ENCODE results near the gene PCNX2. TPM values are rescaled to one million over a fixed set of nuclear protein-coding genes. Genes with fewer than 3 reads are reported as not detected.

The PCNX2 gene
- total and polyA plus RNA-seq, 3 donors from 2014 or later = 8.4 to 28.9 (median 27.6) TPM

DNA sequence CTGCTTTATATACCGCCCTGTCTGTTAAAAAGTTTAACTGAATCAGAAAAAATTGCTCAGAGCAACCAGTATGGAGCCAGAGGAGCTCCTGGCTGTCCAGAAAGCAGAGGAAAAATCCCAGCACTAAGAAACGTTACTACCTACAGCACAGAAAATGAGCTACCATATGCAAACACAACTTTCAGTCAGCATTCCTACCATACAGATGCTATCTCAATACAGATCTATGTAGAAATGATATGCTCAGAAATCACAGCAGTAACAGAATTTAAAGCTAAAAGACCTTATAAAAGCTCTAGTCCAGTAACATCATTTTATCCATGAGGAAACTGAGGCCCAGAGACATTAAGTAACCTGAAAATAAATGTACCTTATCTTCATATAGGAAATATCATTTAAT lies 38.7 kb downstream of the PCNX2 start:
- no peak for DNase-seq
- intact Hi-C loops (cut with DNase I; ENCODE audit: low total_unique reads) = no loop called here
- Histone ChIP-seq H3K27ac (no peak overlapping the region), H3K27me3 (no peaks in the 10 kb centered on the region), H3K4me3 (no peak overlapping the region), H3K4me1 (no peaks in the 10 kb centered on the region), H3K9me3 (no peaks in the 10 kb centered on the region), H3K36me3 (ENCODE audit: low read depth, missing control alignments) (no peaks in the 10 kb centered on the region)
- TF ChIP-seq POLR2A (IDR thresholded peaks at IDR 0.05) (no peak), CTCF (IDR thresholded peaks at IDR 0.05) (no peak)
- WGBS, 2 donors = 84 to 94% methylated on average over 2 of the region's 2 CpGs

GRCh38 chr1:233256191-233256590 lies 39.3 kb downstream of the PCNX2 start:
- no peaks in the 10 kb centered on the region for H3K9me3 ChIP-seq
- H3K27ac ChIP-seq = no peak overlapping the region
- H3K4me3 ChIP-seq = no peak overlapping the region
- H3K4me1 ChIP-seq = no peaks in the 10 kb centered on the region
- DNase-seq = no peak
- WGBS, 2 donors = 84 to 95% methylated on average over 1 of the region's 1 CpG
- TF ChIP-seq POLR2A (IDR thresholded peaks at IDR 0.05) (no peak), CTCF (IDR thresholded peaks at IDR 0.05) (no peak)
- no peaks in the 10 kb centered on the region for H3K27me3 ChIP-seq
- no peaks in the 10 kb centered on the region for H3K36me3 ChIP-seq (ENCODE audit: low read depth, missing control alignments)
- intact Hi-C loops (cut with DNase I; ENCODE audit: low total_unique reads) = no loop called here

DNA sequence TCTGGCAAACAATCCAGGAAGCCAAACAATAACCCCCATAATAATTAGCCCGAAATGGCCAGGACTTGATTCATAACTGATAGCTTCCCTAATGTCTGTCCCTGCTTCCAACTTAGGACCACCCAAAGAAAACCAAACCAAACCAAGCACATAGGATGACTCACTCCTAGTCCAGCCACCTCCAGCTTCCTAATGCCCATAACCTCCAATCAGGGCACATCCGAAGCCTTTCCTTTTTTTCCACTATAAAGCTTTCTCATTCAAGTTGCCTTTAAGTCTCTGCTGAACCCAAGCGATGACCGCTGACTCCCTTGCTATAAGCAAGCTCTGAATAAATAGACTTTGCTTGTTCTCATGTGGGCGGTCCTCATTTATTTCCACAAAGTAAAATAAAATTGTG lies 40.4 kb downstream of the PCNX2 start:
- TF ChIP-seq CTCF (IDR thresholded peaks at IDR 0.05) (no peak), POLR2A (IDR thresholded peaks at IDR 0.05) (no peak)
- Histone ChIP-seq H3K36me3 (ENCODE audit: low read depth, missing control alignments) (no peaks in the 10 kb centered on the region), H3K27me3 (no peaks in the 10 kb centered on the region), H3K9me3 (no peaks in the 10 kb centered on the region), H3K27ac (no peak overlapping the region), H3K4me1 (no peaks in the 10 kb centered on the region), H3K4me3 (no peak overlapping the region)
- no peak for DNase-seq
- WGBS, 2 donors = 88 to 94% methylated on average over 5 of the region's 5 CpGs
- intact Hi-C loops (cut with DNase I; ENCODE audit: low total_unique reads) = no loop called here

- H3K9me3 ChIP-seq = no peaks in the 10 kb centered on the region
- no peak for TF ChIP-seq CTCF (IDR thresholded peaks at IDR 0.05)
- TF ChIP-seq POLR2A (IDR thresholded peaks at IDR 0.05) = no peak
- H3K36me3 ChIP-seq (ENCODE audit: low read depth, missing control alignments) = no peaks in the 10 kb centered on the region
- H3K4me1 ChIP-seq = no peaks in the 10 kb centered on the region
- 48 to 79% methylated on average over 1 of the region's 1 CpG for WGBS, 2 donors
- no peak overlapping the region for H3K27ac ChIP-seq
- intact Hi-C loops (cut with DNase I; ENCODE audit: low total_unique reads) = no loop called here
- no peaks in the 10 kb centered on the region for H3K27me3 ChIP-seq
- DNase-seq = no peak
- no peak overlapping the region for H3K4me3 ChIP-seq
Measured at GRCh38 chr1:233253832-233254331, 41.6 kb downstream of the PCNX2 start.

- Histone ChIP-seq H3K4me3 (no peak overlapping the region), H3K27me3 (no peaks in the 10 kb centered on the region), H3K36me3 (ENCODE audit: low read depth, missing control alignments) (no peaks in the 10 kb centered on the region), H3K9me3 (no peaks in the 10 kb centered on the region), H3K27ac (no peak overlapping the region), H3K4me1 (no peaks in the 10 kb centered on the region)
- intact Hi-C loops (cut with DNase I; ENCODE audit: low total_unique reads) = no loop called here
- WGBS, 2 donors = 87 to 92% methylated on average over 4 of the region's 4 CpGs
- no peak for DNase-seq
- TF ChIP-seq POLR2A (IDR thresholded peaks at IDR 0.05) (no peak), CTCF (IDR thresholded peaks at IDR 0.05) (no peak)
Measured at GRCh38 chr1:233253231-233253831, 42.2 kb downstream of the PCNX2 start.

Measured in testis (tissue), 3 donors.